Neural progenitor cell (in vitro differentiated cells): Measurements from ENCODE around the gene ITGA6. TPM values are rescaled to one million over a fixed set of nuclear protein-coding genes. Genes with fewer than 3 reads are reported as not detected.

Source experiments
- DNase-seq: peaks from one replicate; pipeline ENCODE4 v3.0.0-alpha.2; 2016; ENCODE audit warnings: low spot score
- H2AFZ ChIP-seq: fragments of 200-600 bp; sonication (generic); replicated peaks from 2 replicates; pipeline ENCODE4 v1.6.1; 2016; ENCODE audit warnings: antibody characterized with exemption
- H3F3A ChIP-seq: fragments of 200-600 bp; sonication (generic); 2 replicates; pipeline ENCODE4 v1.6.1; 2016; ENCODE audit warnings: antibody characterized with exemption, low read depth
- H3K27ac ChIP-seq: fragments of 200-600 bp; sonication (generic); 2 replicates; pipeline ENCODE4 v1.5.1; 2016; ENCODE audit warnings: mild to moderate bottlenecking
- H3K27me3 ChIP-seq: fragments of 200-600 bp; sonication (generic); 2 replicates; pipeline ENCODE4 v1.6.1; 2016; ENCODE audit warnings: mild to moderate bottlenecking, moderate library complexity
- H3K36me3 ChIP-seq: fragments of 200-600 bp; sonication (generic); 2 replicates; pipeline ENCODE4 v1.5.1; 2016
- H3K4me1 ChIP-seq: fragments of 200-600 bp; sonication (generic); 2 replicates; pipeline ENCODE4 v1.6.1; 2016; ENCODE audit warnings: mixed run types
- H3K4me2 ChIP-seq: fragments of 200-600 bp; sonication (generic); 2 replicates; pipeline ENCODE4 v1.6.1; 2016
- H3K4me3 ChIP-seq: fragments of 200-600 bp; sonication (generic); 2 replicates; pipeline ENCODE4 v1.5.1; 2016
- H3K79me2 ChIP-seq: fragments of 200-600 bp; sonication (generic); 2 replicates; pipeline ENCODE4 v1.6.1; 2016; ENCODE audit warnings: low read depth
- H3K9ac ChIP-seq: fragments of 200-600 bp; sonication (generic); 2 replicates; pipeline ENCODE4 v1.6.1; 2016
- H3K9me3 ChIP-seq: fragments of 200-600 bp; sonication (generic); 2 replicates; pipeline ENCODE4 v1.5.1; 2016; ENCODE audit warnings: low read depth
- H4K20me1 ChIP-seq: fragments of 200-600 bp; sonication (generic); 2 replicates; pipeline ENCODE4 v1.6.1; 2016; ENCODE audit warnings: low read depth
- H3K27ac Mint-ChIP-seq: 3 replicates; pipeline ENCODE4 v1.8.0; 2021; ENCODE audit warnings: mixed read lengths
- H3K27me3 Mint-ChIP-seq: 2 replicates; pipeline ENCODE4 v1.8.0; 2022; ENCODE audit warnings: low read depth, mild to moderate bottlenecking, inconsistent platforms, moderate library complexity, mixed read lengths; ENCODE audit not compliant: insufficient read depth
- H3K36me3 Mint-ChIP-seq: 3 replicates; pipeline ENCODE4 v1.8.0; 2021; ENCODE audit warnings: mixed read lengths
- H3K4me1 Mint-ChIP-seq: 3 replicates; pipeline ENCODE4 v1.8.0; 2021; ENCODE audit warnings: mixed read lengths
- H3K4me3 Mint-ChIP-seq: 3 replicates; pipeline ENCODE4 v1.8.0; 2021; ENCODE audit warnings: mild to moderate bottlenecking, moderate library complexity, mixed read lengths
- H3K9me3 Mint-ChIP-seq: 3 replicates; pipeline ENCODE4 v1.8.0; 2020; ENCODE audit warnings: mixed read lengths
- EZH2 ChIP-seq: fragments of 200-600 bp; sonication (generic); IDR thresholded peaks from 2 replicates; pipeline ENCODE4 v1.6.1; 2017; ENCODE audit warnings: antibody characterized with exemption, mild to moderate bottlenecking, moderate library complexity
- EZH2phosphoT487 ChIP-seq: fragments of 200-600 bp; sonication (generic); IDR thresholded peaks from 2 replicates; pipeline ENCODE4 v1.6.1; 2017; ENCODE audit warnings: antibody characterized with exemption
- total RNA-seq: library from RNA; depleted of rRNA; stranded (reverse); fragments of >200 nt; gene quantifications from 2 replicates; pipeline ENCODE4 v1.2.3, GENCODE V29; 2015; ENCODE audit warnings: low replicate concordance
- TF ChIP-seq, protein P1 (sequence below): fragments of 200-600 bp; sonication (generic); IDR thresholded peaks from 2 replicates; pipeline ENCODE4 v1.5.1; 2017; ENCODE audit warnings: antibody characterized with exemption, mild to moderate bottlenecking

Gene ITGA6
- total RNA-seq, 1 donor from 2014 or later: 161 TPM

DNA sequence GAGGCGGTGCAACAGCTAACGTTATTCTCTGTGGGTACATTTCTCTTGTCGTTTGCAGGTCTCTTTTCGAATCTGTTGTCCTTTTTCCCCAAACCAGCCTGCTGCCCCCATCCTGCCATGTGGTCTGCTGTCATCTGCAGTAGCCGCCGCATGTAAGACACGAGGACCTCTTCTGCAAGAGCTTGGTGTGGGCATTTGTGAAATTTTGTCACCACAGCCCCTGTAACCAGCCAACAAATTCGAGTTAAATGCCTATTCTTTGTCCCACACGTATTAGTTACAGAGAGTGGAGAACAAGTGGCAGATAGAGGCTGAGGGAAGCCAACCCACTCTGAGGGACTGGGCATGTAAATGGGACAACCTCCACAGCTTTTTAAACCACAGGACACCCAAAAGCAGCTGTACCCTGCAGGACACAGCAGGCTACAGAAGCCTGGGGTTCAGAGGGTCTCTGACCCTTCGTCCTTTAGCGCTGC lies 35.0 kb downstream of the ITGA6 start:
- TF ChIP-seq, protein P1, sequence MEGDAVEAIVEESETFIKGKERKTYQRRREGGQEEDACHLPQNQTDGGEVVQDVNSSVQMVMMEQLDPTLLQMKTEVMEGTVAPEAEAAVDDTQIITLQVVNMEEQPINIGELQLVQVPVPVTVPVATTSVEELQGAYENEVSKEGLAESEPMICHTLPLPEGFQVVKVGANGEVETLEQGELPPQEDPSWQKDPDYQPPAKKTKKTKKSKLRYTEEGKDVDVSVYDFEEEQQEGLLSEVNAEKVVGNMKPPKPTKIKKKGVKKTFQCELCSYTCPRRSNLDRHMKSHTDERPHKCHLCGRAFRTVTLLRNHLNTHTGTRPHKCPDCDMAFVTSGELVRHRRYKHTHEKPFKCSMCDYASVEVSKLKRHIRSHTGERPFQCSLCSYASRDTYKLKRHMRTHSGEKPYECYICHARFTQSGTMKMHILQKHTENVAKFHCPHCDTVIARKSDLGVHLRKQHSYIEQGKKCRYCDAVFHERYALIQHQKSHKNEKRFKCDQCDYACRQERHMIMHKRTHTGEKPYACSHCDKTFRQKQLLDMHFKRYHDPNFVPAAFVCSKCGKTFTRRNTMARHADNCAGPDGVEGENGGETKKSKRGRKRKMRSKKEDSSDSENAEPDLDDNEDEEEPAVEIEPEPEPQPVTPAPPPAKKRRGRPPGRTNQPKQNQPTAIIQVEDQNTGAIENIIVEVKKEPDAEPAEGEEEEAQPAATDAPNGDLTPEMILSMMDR: no peak
- TF ChIP-seq EZH2 (no peak), EZH2phosphoT487 (no peak)
- H3K79me2 ChIP-seq: peaks cover 94% of the 10 kb centered on the region
- no peak for DNase-seq

GRCh38 chr2:172462849-172463381 lies 35.5 kb downstream of the ITGA6 start:
- Mint-ChIP-seq H3K4me1 (peaks cover 36% of the 10 kb centered on the region), H3K9me3 (no peaks in the 10 kb centered on the region), H3K27ac (no peak overlapping the region), H3K27me3 (peaks cover 2% of the 10 kb centered on the region), H3K36me3 (peaks cover 3% of the 10 kb centered on the region), H3K4me3 (no peak overlapping the region)
- H3K9ac ChIP-seq: no peak overlapping the region
- no peak overlapping the region for H3K4me2 ChIP-seq
- H3F3A ChIP-seq: peaks cover 38% of the 10 kb centered on the region
- H3K4me3 ChIP-seq: no peak overlapping the region
- peaks cover 91% of the 10 kb centered on the region for H3K79me2 ChIP-seq
- no peaks in the 10 kb centered on the region for H3K27me3 ChIP-seq
- no peak for DNase-seq
- peaks cover 49% of the 10 kb centered on the region for H3K4me1 ChIP-seq
- H3K27ac ChIP-seq: no peak overlapping the region
- no peaks in the 10 kb centered on the region for H3K9me3 ChIP-seq
- peaks cover 3% of the 10 kb centered on the region for H3K36me3 ChIP-seq
- no peak for TF ChIP-seq EZH2
- TF ChIP-seq, protein P1: no peak
- TF ChIP-seq EZH2phosphoT487: no peak
- H2AFZ ChIP-seq: no peak overlapping the region
- peaks cover 34% of the 10 kb centered on the region for H4K20me1 ChIP-seq

More for the DNA sequence above, 35.0 kb downstream of the ITGA6 start:
- Histone ChIP-seq H2AFZ (no peak overlapping the region), H3K36me3 (peaks cover 3% of the 10 kb centered on the region), H3K4me3 (no peak overlapping the region), H3K4me2 (no peak overlapping the region), H3K4me1 (peaks cover 53% of the 10 kb centered on the region), H3K27ac (no peak overlapping the region), H4K20me1 (peaks cover 34% of the 10 kb centered on the region), H3K9me3 (no peaks in the 10 kb centered on the region), H3K9ac (no peak overlapping the region), H3K27me3 (no peaks in the 10 kb centered on the region), H3F3A (peaks cover 42% of the 10 kb centered on the region)
- no peak overlapping the region for H3K27ac Mint-ChIP-seq
- H3K4me3 Mint-ChIP-seq: no peak overlapping the region
- peaks cover 40% of the 10 kb centered on the region for H3K4me1 Mint-ChIP-seq
- H3K27me3 Mint-ChIP-seq: peaks cover 2% of the 10 kb centered on the region
- H3K36me3 Mint-ChIP-seq: peaks cover 3% of the 10 kb centered on the region
- H3K9me3 Mint-ChIP-seq: no peaks in the 10 kb centered on the region

GRCh38 chr2:172464400-172465129 lies 37.2 kb downstream of the ITGA6 start:
- Histone ChIP-seq H4K20me1 (peaks cover 34% of the 10 kb centered on the region), H3K4me2 (no peak overlapping the region), H3F3A (peaks cover 25% of the 10 kb centered on the region), H3K27ac (no peak overlapping the region), H3K4me1 (peaks cover 33% of the 10 kb centered on the region), H3K9me3 (no peaks in the 10 kb centered on the region), H3K36me3 (peaks cover 11% of the 10 kb centered on the region), H3K9ac (no peak overlapping the region), H3K27me3 (no peaks in the 10 kb centered on the region), H3K4me3 (no peak overlapping the region), H2AFZ (no peak overlapping the region), H3K79me2 (peaks cover 75% of the 10 kb centered on the region)
- Mint-ChIP-seq H3K27me3 (no peaks in the 10 kb centered on the region), H3K4me3 (no peak overlapping the region), H3K9me3 (no peaks in the 10 kb centered on the region), H3K4me1 (peaks cover 25% of the 10 kb centered on the region), H3K36me3 (peaks cover 6% of the 10 kb centered on the region), H3K27ac (no peak overlapping the region)
- no peak for DNase-seq
- TF ChIP-seq, protein P1: no peak
- TF ChIP-seq EZH2 (no peak), EZH2phosphoT487 (no peak)
